Activated CD4-positive, alpha-beta T cell treated with anti-CD3 and anti-CD28 coated beads for 24 hours (primary cell): ENCODE data around the gene RANBP3.
"Not testable (repeated sequence)": the region's sequence is repeated elsewhere in the genome, so short reads cannot be mapped to it uniquely, and the experiment has no call there.

ENCODE experiments used
- DNase-seq, 2 donors: peaks; one replicate each; pipeline ENCODE4 v3.0.0-alpha.2; 2020; ENCODE audit warnings: low read depth in 2 of 2

The RANBP3 gene

DNA sequence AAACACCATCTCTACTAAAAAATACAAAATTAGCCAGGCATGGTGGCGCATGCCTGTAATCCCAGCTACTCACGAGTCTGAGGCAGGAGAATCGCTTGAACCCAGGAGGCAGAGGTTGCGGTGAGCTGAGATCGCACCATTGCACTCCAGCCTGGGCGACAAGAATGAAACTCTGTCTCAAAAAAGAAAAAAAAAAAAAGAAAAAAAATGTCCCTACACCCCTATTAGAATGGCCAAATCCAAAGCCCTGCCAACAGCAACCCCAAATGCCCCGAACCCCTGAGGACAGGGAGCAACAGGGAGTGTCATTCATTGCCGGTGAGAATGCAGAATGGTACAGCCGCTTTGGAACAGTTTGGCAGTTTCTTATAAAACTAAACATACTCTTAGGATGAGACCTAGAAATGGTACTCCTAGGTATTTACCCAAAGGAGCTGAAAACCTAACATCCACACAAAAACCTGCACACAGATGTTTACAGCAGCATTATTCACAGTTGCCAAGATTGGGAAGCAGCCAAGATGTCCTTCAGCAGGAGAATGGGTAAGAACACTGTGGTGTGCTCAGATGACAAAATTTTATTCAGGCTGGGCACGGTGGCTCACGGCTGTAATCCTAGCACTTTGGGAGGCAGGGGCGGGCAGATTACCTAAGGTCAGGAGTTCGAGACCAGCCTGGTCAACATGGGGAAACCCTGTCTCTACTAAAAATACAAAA is 94.6 kb downstream of the RANBP3 start:
- DNase-seq, result not testable (repeated sequence)

DNA sequence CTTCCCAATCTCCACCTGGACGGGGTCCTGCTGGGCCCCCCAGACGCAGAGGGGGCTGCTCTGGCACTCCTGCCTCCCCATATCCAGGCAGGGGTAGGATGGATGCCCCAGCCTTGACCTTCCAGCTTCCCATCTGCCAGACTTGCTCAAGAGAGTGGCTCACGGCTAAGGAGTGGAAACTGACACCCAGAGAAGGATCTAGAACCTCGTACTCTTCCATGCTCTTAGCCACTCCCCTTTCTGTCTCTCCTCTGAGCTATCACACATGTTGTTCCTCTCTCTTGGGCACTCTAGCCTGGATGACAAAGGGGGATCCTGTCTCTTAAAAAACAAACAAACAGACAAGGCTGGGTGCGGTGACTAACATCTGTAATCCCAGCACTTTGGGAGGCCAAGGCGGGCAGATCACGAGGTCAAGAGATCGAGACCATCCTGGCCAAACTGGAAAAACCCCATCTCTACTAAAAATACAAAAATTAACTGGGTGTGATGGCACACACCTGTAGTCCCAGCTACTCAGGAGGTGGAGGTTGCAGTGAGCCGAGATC is 95.4 kb downstream of the RANBP3 start:
- no peak for DNase-seq

DNA sequence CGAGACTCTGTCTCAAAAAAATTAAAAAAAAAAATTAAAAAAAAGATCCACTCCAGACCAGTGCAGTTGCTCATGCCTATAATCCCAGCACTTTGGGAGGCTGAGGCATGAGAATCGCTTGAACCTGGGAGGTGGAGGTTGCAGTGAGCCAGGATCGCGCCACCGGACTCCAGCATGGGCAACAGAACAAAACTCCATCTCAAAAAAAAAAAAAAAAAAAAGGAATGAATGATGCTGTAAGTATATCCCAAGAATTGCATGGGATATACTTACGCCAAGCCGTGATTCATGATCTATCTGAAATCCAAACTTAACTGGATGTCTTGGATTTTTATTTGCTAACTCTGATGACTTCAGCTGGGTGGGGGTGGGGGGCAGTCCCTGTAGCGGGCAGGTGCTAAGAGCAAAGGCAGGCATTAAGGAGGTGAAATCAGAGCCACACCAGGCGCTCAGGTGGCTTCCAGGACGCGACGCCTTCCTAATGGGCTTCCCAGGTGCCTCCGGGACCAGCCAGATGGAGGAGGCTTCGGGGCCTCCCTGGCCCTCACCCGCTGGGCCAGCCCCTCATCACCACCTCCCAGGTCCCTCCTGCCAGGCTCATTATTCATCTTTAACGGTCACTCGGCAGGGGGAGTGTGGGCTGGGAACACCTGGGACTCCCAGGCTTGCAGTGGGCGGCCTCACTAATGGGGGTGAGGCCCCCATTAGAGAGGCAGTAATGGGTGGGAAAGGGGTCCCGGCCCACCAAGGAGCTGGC is 96.2 kb downstream of the RANBP3 start:
- DNase-seq, result no peak

DNA sequence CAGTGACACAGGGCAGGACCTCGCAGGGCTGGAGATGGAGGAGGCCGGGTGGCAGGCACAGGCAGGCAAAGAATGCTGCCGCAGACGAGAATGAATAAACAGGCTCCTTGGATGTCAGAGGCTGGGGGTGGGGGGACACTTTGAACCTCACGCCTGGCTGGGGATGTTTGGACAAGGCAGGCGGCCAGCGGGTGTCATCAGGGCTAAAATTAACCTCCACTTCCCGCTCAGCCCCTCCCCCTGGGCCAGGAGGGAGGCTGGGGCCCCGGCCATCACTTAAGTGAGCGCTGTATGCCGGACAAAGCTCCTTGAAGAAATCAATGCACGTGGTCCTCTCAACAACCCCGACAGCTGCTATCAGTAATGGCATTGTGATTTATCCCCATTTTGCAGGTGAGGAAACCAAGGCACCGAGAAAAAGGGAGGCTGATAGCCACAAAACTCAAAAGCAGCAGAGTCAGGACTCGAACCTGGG is 97.3 kb downstream of the RANBP3 start:
- no peak for DNase-seq

DNA sequence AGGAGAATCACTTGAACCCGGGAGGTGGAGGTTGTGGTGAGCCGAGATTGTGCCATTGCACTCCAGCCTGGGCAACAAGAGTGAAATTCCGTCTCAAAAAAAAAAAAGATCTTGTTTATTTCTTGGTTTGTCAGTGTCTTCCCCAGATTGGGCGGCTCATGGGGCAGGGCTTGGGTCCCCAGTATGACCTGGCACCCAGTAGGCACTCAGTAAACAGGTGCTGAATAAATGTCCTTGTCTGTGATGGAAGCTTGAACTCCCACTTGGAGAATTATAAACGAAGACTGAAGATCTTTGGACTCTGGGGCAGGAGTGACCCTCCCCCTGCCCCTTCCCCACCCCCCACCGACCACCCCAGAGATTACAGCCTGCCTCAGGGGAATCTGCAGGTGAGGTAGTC is 97.7 kb downstream of the RANBP3 start:
- no peak for DNase-seq

DNA sequence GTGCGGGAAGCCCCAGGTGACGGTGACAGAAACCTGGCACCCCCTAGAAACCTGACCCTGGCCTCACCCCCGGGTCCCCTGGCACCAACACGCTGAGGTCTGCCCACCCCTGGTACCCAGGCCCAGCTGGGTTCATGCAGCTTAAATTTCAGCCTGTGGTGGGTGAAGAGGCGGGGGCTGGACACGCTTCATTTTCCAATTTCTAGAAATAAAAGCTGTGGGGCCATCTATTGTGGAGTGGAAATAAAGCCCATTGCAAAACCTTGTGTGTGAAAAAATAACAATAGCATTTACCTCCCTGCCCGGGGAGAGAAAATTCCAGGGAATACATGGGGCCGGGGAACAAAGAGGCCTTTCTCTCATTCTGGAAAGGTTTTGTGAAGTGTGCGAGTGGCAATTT is 100.1 kb downstream of the RANBP3 start:
- no peak for DNase-seq

DNA sequence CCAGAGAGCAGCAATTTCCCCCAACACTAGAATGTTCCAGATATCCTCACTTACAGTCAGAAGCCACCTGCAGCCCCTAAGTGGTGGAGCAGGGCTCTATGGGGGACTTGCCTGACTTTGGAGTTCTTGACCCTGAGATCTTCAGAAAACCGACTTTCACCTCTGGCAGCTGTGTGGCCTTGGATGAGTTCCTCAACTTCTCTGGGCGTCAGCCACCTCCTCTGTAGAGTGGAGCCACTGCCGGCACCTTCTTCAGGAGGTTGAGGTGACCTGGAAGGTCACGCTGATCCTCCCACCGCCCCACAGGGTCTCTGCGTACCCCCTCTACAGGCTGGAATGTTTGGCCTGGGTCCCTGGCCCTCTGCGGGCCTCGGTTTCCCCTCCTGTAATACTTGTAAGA is 100.5 kb downstream of the RANBP3 start:
- DNase-seq, result no peak

DNA sequence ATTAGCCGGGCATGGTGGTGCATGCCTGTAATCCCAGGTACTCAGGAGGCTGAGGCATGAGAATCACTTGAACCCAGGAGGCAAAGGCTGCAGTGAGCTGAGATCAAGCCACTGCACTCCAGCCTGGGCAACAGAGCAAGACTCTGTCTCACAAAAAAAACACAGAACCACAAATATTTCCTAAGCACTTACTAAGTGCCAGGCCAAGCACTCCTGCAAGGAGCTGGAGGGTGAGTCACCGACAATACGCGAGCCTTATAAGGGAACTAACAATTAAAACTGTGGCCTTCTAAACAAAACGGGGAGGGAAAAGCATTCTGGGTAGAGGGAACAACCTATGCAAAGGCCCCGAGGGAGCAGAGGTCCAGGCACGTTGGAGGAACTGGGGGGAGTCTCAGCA is 103.4 kb downstream of the RANBP3 start:
- DNase-seq, result not testable (repeated sequence)

DNA sequence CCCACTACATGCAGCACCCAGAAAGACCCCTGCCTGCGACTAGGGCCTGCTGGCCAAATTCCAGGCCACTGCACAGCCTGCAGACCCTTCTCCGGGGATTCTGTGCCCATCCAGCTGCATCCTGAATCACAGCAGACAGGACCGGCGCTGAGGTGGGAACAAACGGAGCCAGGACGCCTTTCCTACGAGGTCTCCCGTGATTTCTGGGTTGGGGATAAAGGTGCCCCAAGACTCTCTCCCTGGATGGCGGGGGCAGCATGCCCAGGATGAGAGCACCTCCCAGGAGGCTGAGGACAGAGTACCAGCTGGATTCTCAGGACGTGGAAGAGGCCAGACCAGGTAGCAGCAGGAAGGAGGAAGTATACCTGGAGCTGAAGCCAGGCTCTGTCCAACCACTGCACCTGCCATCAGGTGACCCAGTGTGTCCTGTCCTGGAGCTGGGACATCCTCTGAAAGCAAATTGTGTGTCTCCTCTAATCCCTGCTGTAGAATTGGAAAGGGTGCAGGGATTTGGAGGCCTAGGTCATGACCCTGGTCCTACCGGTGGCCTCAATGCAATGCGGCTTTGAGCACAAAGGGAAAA is 104.2 kb downstream of the RANBP3 start:
- no peak for DNase-seq

DNA sequence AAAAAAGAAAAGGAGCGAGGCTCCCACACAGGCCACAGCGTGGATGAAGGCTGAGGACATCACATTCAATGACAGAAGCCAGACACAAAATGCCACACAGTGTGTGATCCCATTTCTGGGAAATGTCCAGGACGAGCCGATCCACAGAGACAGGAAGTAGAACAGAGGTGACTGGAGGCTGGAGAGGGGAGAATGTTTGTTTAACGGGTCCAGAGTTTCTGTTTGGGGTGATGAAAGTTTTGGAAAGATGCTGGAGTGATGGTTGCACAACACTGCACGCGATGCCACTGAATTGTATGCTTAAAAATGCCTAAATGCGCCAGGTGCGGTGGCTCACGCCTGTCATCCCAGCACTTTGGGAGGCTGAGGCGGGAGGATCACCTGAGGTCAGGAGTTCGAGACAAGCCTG is 107.0 kb downstream of the RANBP3 start:
- DNase-seq, result no peak

DNA sequence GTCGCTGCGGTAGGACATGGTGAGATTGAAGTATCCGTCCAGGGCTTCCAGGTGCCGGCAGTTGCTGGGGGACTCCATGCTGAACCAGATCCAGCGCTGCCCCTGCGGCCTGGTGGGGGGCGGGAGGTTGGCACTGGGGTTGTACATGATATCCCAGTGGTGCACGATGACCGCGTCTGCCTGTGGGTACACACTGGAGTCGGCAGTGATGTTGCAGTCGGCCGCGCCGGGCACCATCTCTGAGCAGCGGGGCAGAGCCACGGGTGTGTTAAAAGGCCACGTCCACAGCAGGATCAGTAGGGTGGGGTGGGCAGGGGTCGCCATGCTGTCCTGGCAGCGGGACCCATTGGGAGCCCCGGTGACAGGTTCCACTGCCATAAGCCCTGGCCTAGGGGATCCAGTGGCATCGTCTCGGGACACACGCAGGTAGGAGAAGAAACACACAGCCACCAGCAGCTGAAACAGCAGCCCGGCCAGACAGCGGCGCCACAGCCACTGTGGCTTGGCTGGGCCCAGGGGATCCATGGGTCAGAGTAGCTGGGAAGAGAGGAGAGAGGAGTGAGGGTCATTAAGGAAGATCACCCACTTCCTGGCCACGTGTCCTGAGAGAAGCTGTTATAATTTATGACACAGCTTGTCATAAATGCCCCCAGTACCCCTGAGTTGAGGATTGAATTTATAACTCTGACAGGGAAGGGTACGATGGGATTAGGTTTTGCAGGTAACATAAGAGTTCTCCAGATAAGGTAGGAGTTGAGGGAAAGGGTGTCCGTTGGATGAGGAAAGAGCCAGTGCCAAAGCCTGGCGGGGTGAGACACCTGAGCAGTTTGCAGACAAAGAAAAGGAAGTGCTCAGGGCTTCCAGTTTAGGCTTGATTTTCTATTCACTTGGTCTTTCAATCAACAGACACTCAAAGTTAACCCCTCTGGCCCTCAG is 110.5 kb downstream of the RANBP3 start:
- no peak for DNase-seq
